ENCODE measurements around the gene PROCA1.

GRCh38 chr17:28735242-28735722 lies 23.6 kb upstream of the PROCA1 start:
- TF ChIP-seq CTCF (conservative IDR thresholded peaks at IDR 0.05; ENCODE audit: low read length) (no peak), EZH2phosphoT487 (IDR thresholded peaks at IDR 0.05; ENCODE audit: borderline replicate concordance) (no peak)

Measured in Loucy (cell line).